Hypothalamus (tissue), 51 donors: ENCODE results near the gene GDI1.

Source experiments
- DNase-seq, 51 donors: peaks; one replicate each; lab custom pipeline; 2025; lab: John Stamatoyannopoulos, UW

GDI1 gene

DNA sequence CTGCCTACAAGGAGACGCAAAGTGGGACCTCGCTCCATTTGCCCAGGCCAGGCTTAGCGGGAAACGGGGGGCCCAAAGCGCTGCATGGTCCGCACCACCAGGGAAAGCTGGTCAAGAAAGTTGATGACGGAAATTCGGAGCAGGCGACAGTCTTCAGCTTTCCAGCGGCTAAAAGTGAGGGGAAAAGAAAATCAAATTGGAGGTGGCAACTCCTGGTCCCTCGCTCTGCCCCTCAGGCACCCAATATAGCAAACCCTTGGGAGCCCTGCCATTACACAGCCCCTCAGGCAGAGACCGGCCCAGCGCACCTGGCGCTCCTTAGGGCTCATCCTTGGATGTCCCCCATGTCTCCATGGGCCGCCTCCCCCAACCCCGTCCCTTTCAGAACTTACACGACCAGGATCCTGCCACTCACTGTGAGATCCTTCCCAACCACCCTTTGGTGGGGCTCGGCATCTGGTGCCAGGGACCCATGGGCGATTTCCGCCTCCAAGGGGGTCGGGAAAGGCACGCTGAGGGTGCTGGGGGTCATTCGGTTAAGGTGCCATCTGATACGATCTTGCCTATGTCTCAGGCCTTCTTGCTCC, 41.0 kb downstream of the GDI1 start:
- no peak for DNase-seq

DNA sequence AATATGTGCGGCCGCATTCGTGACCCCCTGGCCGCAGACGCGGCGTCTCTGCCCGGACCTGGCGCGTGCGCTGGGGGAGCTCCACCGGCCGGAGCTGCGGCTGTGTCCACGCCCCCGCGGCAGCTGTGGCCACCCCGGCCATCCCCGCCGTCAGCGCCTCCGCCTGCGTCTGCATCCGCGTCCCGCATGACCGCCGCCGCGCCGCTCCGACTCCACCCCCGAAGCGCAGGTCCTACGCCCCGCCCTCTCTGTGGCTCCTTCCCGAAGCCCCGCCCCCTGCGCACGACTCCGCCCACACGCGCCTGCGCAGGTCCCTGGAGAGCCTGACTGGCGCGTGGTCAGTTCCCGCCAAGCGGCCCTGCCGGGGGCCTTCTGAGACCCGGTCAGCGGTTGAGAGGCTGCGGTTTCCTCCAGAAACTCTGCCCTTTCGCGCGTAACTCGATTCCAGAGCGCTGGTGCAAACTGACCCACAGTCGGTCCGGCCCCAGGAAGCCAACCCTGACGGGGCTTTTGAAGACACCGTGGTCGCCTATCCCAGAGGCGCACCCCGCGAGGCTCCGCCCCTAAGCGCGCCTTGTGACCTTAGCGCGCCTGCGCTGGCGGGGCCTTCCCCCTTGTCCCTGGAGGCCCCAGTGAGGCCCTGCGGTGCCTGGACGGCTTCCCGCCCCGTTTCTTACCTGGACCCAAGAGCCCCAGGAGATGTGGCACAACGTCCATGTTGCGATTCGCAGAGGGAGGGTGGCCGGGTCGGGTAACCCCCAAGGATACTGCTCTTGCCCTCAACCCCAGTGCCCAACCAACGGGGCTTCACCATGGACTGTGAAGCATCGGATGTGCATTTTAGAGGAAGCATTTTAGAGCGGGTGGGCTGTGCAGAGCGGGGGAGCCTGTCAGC, 42.0 kb downstream of the GDI1 start, which contains the start of gene LAGE3:
TSS of gene LAGE3 (minus strand) at position 554 of the 895 bp plus-strand sequence. CDS start at position 188, 366 bp downstream.
- peak; percentile 54 to 94 (median 83) for DNase-seq

DNA sequence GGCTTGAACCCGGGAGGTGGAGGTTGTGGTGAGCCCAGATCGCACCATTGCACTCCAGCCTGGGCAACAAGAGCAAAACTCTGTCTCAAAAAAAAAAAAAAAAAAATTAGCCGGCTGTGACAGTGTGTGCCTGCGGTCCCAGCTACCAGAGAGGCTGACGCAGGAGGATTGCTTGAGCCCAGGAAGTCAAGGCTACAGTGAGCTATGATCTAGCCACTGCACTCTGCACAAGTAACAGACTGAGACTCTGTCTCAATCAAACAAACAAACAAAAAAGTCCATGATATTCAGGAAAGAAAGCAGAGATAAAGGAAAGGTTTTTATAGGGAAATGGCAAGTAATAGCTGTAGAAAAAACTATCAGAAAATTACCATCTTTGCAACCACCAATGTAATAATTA, 44.2 kb downstream of the GDI1 start:
- DNase-seq: no peak

DNA sequence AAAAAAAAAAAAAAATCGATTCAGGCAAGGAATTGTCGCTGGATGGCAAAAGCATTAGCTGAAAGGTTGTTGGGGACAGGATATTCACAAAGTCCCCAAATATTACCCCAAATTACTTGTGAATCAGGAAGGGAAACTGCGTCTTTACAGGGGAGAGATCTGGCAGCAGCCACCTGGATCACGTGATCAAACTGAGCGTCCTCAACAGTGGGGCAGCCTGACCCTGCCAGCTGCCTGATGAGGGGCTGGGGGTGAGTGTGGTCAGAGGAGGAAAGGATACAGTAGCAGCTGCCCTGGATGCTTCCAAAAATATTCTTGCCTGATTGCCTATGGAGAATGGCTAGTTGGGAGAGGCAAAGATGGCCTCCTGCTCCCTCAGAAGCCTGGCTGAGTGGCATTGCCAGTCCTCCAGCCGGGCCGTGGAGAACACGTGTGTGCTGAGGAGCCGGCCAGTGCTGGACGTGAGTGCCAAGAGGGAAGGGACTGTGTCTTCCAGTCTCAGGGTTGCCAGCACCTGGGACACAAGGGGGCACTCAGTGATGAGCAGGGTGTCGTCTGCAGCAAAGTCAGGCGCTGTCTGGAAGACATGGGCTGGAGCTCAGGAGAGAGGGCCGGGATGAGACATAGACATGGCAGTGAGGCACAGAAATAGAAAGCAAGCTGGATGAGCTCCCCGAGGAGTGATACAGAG, 45.1 kb downstream of the GDI1 start:
- DNase-seq: no peak

DNA sequence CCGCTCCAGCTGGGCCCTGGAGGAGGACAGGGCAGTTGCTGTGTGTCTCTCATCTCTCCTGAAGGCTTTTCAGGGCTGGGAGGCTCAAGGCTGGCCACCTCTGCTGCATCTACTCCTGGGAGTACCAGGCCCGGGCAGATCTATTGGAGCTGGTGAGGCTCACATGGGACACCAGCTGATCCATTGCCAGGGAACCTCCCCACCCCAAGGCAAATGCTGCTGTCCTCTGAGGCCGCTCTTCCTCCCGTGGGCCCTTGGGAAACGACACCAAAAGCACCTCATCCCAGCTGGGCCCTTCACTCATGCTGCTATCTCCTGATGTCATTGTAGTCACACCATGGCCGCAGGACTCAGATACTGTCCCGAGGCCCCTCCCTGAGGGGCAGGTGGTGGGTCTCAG, 45.8 kb downstream of the GDI1 start:
- no peak for DNase-seq

DNA sequence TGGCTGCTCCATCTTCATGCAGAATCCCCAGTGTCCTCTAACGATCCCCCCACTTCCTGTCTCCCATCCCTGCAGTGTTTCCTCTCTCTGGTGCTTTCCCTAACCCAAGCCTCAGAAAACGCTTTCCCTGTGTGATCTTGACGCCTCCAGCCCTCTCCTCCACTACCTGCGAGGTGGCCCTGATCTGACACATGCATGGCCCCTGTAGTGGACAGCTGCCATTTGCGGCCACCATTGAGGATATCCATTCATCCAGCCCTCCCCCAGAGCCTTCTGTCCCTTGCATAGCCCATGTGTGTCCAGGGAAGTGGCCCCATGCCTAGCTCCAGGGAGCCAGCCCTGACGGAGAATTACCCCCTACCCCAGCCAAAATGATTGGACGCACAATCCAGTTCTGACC, 46.4 kb downstream of the GDI1 start:
- DNase-seq: no peak

DNA sequence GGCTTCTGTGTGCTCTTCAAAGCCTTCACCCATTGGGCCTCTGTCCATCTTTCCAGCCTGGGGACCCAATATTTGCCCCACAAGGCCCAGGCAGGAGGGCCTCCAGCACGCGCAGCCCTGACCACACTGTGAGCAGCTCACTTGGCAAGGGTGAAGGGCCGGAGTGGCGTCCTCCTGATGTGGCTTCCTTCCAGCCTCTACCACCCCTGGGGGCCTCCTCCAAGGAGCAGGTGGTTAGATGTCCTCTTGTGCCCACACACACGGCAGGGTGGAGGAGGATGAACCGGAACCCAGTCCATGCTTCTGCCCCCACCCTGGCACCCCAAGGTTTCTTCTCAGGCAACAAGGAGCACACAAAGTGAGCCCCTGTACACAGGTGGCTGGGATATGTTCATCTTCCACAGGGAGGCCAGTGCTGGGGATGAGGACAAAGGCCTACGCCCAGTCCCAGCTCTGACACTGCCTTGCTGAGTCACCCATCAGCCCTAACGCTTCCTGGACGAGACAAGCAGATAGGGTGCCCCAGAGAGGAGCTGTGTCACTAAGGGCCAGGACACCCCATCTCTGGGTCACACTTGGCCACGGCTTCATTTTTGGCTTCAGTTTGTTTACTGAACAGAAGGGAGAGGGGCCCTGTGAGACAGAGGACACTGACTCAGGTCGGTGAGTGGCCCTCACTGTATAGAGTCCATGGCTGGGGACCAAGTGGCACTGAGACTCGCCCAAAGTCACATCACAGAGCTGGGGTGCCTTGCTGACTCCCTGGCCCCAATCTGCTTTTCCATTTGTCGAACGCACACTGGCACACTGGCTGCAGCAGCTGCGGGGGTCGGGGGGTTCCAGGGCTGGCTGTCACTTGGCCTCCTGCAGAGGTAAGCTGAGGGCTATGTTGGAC, 47.5 kb downstream of the GDI1 start:
- no peak for DNase-seq

DNA sequence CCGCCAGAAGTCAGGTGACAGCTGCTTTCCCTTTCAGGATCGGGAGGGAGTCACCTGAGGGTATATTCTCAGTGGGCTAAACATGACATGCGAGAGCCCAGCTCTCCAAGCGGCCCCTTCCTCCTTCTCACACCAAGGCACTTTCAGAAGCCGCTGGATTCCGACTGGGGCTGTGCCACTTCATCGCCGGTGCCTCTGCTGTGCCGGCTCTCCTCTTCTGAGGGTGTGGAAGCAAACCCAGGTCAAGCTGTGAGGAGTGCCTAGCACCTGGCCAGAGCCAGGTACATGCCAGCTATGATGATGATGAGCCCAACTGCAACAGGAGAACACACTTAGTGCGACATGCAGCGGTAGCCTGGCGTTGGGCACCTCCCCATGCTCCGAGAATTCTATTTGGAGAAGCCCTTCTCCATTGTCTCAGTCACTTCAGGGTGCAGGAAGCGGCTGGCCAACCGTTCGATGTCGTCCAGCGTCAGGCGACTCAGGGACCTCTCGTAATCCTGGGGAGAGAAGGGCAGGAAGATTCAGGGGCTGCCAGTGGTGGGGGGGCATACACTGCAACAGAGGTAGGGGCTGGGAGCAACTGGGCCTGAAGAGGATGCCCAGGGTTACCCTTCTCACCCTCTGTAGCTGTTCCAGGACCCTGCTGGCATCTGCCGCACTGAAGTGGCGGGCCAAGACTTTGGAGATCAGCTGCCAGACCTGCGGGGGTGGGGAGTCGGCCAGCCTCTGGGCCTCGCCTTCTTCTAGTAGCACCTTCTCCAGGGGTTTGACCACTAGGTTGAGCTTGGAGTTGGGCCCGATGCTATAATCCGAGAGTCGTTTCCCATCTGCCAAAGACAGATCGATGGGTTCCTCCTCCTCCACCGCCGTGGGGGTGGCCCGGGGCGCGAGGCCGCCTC, 48.4 kb downstream of the GDI1 start:
- no peak for DNase-seq

DNA sequence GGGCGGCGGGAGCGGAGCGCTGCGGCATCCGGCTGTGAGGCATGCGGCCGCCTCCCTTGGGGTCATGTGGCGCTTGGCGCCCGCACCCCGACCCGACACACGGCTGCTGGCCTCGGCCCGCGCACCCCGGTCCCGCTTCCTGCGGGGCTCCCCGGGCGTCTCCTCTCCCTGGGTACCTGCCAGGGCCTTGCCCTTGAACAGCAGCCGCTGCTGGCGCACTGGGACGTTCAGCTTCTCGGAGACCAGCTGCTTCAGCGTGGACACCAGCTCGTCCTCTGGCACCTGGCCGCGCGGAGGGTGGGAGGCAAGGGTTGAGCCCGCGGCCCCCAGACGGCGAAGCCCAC, 49.1 kb downstream of the GDI1 start:
- peak in 7 of 51 donors; percentile 5 to 28 (median 18) for DNase-seq

DNA sequence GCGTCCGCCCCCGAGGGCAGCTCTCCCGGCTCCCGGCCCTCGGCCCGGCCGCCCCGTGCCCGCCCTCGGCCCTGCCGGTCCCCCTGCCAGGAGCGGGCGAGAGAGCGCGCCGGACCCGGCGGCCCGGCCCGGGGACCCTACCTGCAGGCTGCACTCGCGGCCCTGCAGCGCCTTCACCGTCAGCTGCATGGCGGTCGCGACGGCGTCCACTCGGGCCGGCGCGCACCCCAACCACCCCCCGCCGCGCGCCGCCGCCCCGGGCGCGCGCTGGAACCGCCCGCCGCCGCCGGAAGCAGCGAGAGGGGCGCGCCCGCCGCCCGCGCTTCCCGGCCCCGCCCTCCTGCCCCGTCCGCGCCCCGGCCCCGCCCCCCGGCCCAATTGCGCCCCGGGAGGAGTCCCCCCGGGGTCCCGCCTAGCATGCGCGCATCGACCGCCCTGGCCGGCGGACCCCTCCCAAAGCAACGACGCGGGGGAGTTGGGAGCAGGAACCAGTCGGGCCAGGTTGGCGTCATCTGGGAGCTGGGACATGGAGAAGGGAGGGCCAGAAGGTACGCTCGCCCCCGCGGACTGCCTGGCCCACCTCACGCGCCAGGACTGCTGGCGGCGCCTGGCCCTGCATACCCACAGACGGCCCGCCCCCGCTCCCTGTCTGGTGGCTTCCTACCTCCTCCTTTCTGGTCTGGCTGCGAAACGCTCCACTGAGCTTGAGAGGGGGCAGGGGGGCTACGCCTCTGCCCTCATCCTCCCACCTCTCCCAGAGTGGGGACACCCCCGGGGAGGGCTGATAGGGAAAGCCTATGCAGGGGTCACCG, 49.6 kb downstream of the GDI1 start, which contains the start of gene UBL4A:
TSS of gene UBL4A (minus strand) at position 220 of the 812 bp plus-strand sequence. CDS start at position 189, 31 bp downstream.
- peak in 29 of 51 donors; percentile 3 to 69 (median 32) for DNase-seq

DNA sequence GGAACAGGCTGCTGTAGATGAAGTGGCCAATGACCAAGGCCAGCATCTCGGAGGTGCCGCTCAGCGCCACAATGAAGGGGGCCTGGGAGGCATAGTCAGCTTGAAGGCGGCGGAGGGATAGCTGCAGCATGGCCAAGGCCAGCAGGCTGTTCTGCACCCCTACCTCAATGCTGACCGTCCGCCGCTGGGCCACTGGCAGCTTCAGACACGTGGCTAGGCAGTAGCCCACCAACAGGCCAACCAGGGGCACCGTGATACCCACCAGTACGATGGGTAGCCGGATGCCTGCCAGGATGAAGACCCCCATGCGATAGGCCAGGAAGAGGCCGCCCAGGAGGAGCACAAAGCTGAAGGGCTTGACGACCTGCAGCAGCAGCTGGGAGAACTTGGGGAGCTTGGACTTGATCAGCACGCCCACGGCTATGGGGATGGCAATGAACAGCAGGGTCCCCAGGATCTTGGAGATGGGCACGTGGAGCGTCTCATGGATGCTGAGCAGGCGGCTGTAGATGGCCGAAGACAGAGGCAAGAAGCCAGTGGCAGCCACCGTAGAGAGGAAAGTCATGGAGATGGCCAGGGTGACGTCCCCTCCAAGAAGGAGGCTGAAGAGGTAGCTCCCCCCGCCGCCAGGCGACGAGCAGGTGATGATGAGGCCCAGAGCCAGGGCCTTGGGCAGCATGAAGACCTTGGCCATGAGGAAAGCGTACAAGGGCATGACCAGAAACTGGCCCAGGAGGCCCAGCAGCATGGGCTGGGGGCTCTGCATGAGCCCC, 50.8 kb downstream of the GDI1 start:
- no peak for DNase-seq

DNA sequence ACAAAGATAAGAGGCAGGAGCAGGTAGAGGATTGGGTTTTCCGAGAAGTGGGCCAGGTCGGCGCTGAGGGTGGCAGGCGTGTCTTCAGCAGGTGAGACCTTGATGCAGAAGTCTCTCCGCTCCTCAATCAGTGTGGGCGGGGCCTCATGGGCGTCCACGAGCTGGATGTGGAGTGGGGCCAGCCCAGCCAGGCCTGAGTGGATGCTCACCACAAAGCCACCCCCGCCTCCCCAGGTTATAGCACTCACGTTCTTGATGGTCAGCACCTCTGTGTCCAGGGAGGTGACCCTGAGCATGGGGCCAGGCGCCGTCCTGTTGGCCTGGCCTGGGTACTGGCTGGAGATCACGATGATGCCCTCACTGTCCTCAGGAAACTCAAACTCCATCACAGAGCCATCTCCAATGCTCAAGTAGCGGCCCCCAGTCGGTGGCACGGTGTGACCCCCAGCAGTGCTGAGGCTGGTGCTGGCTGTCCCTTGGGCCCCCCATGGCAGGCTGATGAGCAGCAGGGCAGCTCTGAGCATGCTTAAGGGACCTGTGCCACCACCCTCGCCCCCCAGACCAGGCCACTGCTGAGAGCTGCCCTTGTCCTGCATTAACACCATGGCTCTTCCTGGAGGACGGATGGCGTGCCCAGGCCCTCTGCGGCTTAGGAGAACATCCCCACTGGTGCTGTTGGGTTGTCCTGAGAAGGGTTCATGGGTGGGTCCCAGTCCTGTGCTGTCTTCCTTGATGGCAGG, 51.6 kb downstream of the GDI1 start:
- DNase-seq: no peak

DNA sequence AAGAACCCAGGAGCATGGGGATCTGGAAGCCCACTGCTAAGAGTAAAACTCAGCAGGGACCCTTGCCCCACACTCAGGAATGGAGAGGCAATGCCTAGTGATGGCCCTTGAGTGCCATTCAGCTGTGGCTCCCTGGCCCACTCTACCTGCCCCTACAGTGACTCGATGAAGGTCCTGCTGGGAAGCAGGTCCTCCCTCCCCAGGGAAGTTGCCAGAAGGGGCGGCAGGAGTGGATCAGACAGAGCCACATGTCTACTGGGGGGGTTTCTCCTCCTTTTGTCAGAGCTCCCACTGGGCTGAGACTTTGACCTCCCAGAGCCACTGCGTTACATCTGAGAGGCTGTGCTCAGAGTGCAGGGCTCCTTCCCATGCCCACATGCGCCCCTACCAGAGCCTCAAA, 52.2 kb downstream of the GDI1 start:
- no peak for DNase-seq

DNA sequence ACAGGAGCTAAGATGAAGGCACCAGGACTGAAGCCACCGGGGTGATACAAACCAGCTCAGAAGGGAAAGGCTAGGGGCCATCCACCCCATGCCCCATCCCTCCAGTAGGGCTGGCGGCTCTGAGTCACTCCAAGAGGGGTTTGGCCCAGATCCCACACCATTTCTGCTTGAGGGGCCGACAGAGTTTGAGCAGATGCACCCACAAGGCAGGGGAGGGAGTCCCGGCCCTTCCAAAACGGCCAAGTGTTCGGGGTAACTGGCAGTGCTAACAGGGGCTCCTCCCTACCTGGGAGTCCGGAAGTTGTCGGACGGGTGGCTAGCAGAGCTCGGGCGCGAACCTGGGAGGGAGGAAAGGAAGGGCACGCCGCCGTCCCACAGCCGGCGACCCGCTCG, 53.1 kb downstream of the GDI1 start:
- peak in 9 of 51 donors; percentile 1 to 35 (median 19) for DNase-seq

DNA sequence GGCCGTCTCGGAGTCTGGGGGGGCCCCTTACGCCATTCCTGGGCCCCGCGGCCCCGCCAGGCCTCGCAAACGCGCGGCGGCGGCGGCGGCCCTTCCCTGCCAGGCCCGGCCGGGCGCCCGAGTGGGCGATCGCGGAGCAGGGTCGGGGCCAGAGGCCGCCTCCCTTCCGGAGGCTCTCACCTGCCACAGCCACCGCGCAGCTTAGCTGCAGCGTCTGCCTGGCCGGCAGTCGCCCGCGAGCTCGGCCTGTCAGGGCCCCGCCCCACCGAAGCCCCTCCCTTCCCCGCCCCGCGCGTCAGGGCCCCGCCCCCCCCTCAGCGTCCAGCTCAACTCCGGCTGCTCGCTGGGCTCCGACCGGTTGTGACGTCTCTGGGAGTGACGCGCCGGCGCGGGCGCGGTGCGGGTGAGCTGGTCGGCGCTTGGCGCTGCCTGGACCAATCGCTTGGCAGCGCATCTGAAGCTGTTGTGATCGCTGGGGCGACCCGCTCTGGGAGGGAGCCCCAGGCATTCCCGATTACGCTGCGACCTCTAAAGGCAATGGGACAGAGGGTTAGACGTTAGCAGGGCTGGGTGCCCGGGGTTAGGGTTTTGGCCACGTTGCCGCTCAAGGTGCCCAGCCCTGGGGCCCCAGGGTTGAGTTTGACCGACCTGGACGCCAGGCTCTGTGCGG, 53.6 kb downstream of the GDI1 start, which contains the start of gene SLC10A3:
TSS of gene SLC10A3 (minus strand) at position 216 of the 670 bp plus-strand sequence. CDS start 1,689 bp downstream, outside the sequence.
- peak; percentile 13 to 95 (median 86) for DNase-seq
